HepG2 (cell line): ENCODE results near the gene LAX1. TPM values are rescaled to one million over a fixed set of nuclear protein-coding genes. Genes with fewer than 3 reads are reported as not detected.

Experiments
- ATAC-seq: fragments of 200-7000 bp; cut with Tn5 transposase; 3 replicates; pipeline ENCODE4 v1.9.1; 2020; ENCODE audit warnings: mild to moderate bottlenecking, moderate library complexity
- BruUV-seq: library from RNA; stranded (reverse); fragments of 400-500 nt; replicated peaks from 2 replicates; lab custom pipeline; 2021; lab: Mats Ljungman, UMichigan
- CTCF ChIA-PET: fragments of 300-600 bp; formaldehyde crosslinking; extraction: SDS; loops from one replicate; lab custom pipeline; 2021; ENCODE audit warnings: low total read pairs, inconsistent platforms, low intra/inter-chr PET ratio; lab: Yijun Ruan, JAX
- POLR2A ChIA-PET: fragments of 350-600 bp; sonication (Branson Sonifier 250); formaldehyde crosslinking; loops from one replicate; lab custom pipeline; 2020; ENCODE audit warnings: antibody characterized with exemption, inconsistent platforms; lab: Yijun Ruan, JAX
- DNase-seq: peaks from one replicate; pipeline ENCODE4 v3.0.0-alpha.2; 2015; ENCODE audit warnings: low spot score
- FAIRE-seq: peaks from 3 replicates; lab custom pipeline; 2011; peaks lifted over from hg19 to GRCh38; lab: Jason Lieb, UNC
- H2AFZ ChIP-seq: one replicate; pipeline ENCODE4 v1.6.1; 2011; ENCODE audit warnings: low read length, inconsistent platforms
- H3K27ac ChIP-seq: fragments of 300-600 bp; 3 replicates; pipeline ENCODE4 v1.8.0; 2011; ENCODE audit warnings: mixed run types, mild to moderate bottlenecking, mixed read lengths, low read length, inconsistent platforms; ENCODE audit not compliant: insufficient read depth; ENCODE audit errors: extremely low read length
- H3K27me3 ChIP-seq, 2 experiments: fragments of 200-600 bp in 1 of 2; 2 replicates in 1 of 2; 3 replicates in 1 of 2; pipeline versions ENCODE4 v1.6.0 to v1.8.0; 2011; ENCODE audit warnings: low read length in 2 of 2, mild to moderate bottlenecking in 2 of 2, moderate library complexity in 2 of 2, inconsistent platforms in 1 of 2; ENCODE audit not compliant: insufficient read depth in 2 of 2, control insufficient read depth in 1 of 2
- H3K36me3 ChIP-seq, 2 experiments: fragments of 200-600 bp in 1 of 2; replicated peaks in 1 of 2; 2 replicates in 1 of 2; 3 replicates in 1 of 2; pipeline versions ENCODE4 v1.5.1 to v1.8.0; 2011; ENCODE audit warnings: low read length in 2 of 2, inconsistent platforms in 1 of 2; ENCODE audit not compliant: insufficient read depth in 2 of 2, control insufficient read depth in 1 of 2
- H3K4me1 ChIP-seq: 2 replicates; pipeline ENCODE4 v1.5.1; 2012; ENCODE audit warnings: low read length, inconsistent platforms; ENCODE audit not compliant: insufficient read depth
- H3K4me2 ChIP-seq: 2 replicates; pipeline ENCODE4 v1.6.0; 2011; ENCODE audit warnings: low read depth, low read length, inconsistent platforms
- H3K4me3 ChIP-seq, 3 experiments: fragments of 200-600 bp in 1 of 3; sonication (generic), shearing (Covaris generic) in 1 of 3; replicated peaks in 1 of 3; 2 replicates each; pipeline ENCODE4 v1.5.1; 2011 to 2016; ENCODE audit warnings: low read length in 3 of 3, inconsistent platforms in 2 of 3, low read depth in 2 of 3, mild to moderate bottlenecking in 2 of 3, control low read depth in 1 of 3, mixed read lengths in 1 of 3; ENCODE audit not compliant: insufficient read depth in 1 of 3
- H3K79me2 ChIP-seq: one replicate; pipeline ENCODE4 v1.6.1; 2011; ENCODE audit warnings: low read length, inconsistent platforms; ENCODE audit not compliant: insufficient read depth
- H3K9ac ChIP-seq: 2 replicates; pipeline ENCODE4 v1.6.0; 2011; ENCODE audit warnings: mild to moderate bottlenecking, low read depth, low read length, inconsistent platforms; ENCODE audit not compliant: insufficient read depth
- H3K9me3 ChIP-seq: 2 replicates; pipeline ENCODE4 v1.5.1; 2012; ENCODE audit warnings: mild to moderate bottlenecking, low read length
- H4K20me1 ChIP-seq: 2 replicates; pipeline ENCODE4 v1.6.0; 2011; ENCODE audit warnings: inconsistent platforms, mild to moderate bottlenecking, low read length, moderate library complexity; ENCODE audit not compliant: insufficient read depth
- E2F2 ChIP-seq: sonication (generic); formaldehyde crosslinking; IDR thresholded peaks from 2 replicates; pipeline ENCODE4 v1.4.0; 2020; ENCODE audit warnings: missing genetic modification reagents, borderline replicate concordance
- FOXA1 ChIP-seq, 2 experiments: fragments of 450-650 bp in 1 of 2; sonication (generic) in 1 of 2; formaldehyde crosslinking in 1 of 2; IDR thresholded peaks; 2 replicates each; pipeline versions ENCODE4 v1.4.0 to v1.6.1; 2016 to 2020; ENCODE audit warnings: missing genetic modification reagents in 1 of 2
- GFI1 ChIP-seq: sonication (generic); formaldehyde crosslinking; IDR thresholded peaks from 2 replicates; pipeline ENCODE4 v1.5.0; 2020; ENCODE audit warnings: missing genetic modification reagents, mild to moderate bottlenecking, borderline replicate concordance
- HES4 ChIP-seq: sonication (generic); formaldehyde crosslinking; IDR thresholded peaks from 2 replicates; pipeline ENCODE4 v1.9.0; 2021; ENCODE audit warnings: mild to moderate bottlenecking, missing genetic modification reagents, borderline replicate concordance
- NCOA5 ChIP-seq: sonication (generic); formaldehyde crosslinking; IDR thresholded peaks from 2 replicates; pipeline ENCODE4 v1.4.0; 2020; ENCODE audit warnings: missing genetic modification reagents
- POLR2G ChIP-seq: fragments of 200-400 bp; formaldehyde crosslinking; IDR thresholded peaks from 2 replicates; pipeline ENCODE4 v1.6.1; 2018; ENCODE audit warnings: mild to moderate bottlenecking, low read depth, low read length, moderate library complexity
- RFX1 ChIP-seq: fragments of 450-650 bp; IDR thresholded peaks from 2 replicates; pipeline ENCODE4 v1.6.1; 2017
- TMF1 ChIP-seq: sonication (generic); formaldehyde crosslinking; IDR thresholded peaks from 2 replicates; pipeline ENCODE4 v1.8.1; 2022; ENCODE audit warnings: low read depth, missing genetic modification reagents
- TOE1 ChIP-seq: sonication (generic); formaldehyde crosslinking; IDR thresholded peaks from 2 replicates; pipeline ENCODE4 v1.4.0; 2020; ENCODE audit warnings: mild to moderate bottlenecking, missing genetic modification reagents
- ZMYM2 ChIP-seq: sonication (generic); formaldehyde crosslinking; IDR thresholded peaks from 2 replicates; pipeline ENCODE4 v1.8.0; 2022; ENCODE audit warnings: mild to moderate bottlenecking, missing genetic modification reagents
- ZNF550 ChIP-seq: sonication (generic); formaldehyde crosslinking; IDR thresholded peaks from 2 replicates; pipeline ENCODE4 v1.4.0; 2020; ENCODE audit warnings: mild to moderate bottlenecking, missing genetic modification reagents, borderline replicate concordance
- WGBS: methylation state at CpG from one replicate; pipeline ENCODE4 v1.1.6; 2017; ENCODE audit warnings: low lambda C conversion rate; 5-methylcytosine and 5-hydroxymethylcytosine counted together
- in situ Hi-C: cut with HindIII; loops from 2 replicates; pipeline ENCODE4 v1.10.0; 2017; ENCODE audit warnings: low pct_unique_long_range_greater_than_20kb; ENCODE audit not compliant: extremely low pct_ligation_motif_present
- intact Hi-C: fragments of 100-400 bp; cut with micrococcal nuclease; formaldehyde crosslinking; loops from one replicate; pipeline ENCODE4 v1.10.0; 2022; ENCODE audit not compliant: unreplicated experiment
- polyA plus RNA-seq, 8 experiments: library from polyadenylated mRNA; depleted of rRNA in 3 of 8; stranded (reverse) in 7 of 8; unstranded in 1 of 8; fragments of >200 nt; fragmentation: Illumina TruSeq in 4 of 8; extraction: Trizol in 4 of 8; gene quantifications; 2 replicates each; pipeline versions ENCODE4 v1.2.1 to v1.2.3, GENCODE V29; 2011 to 2016; ENCODE audit warnings: low read depth in 4 of 8, missing spikeins in 1 of 8, mixed read lengths in 1 of 8; ENCODE audit not compliant: insufficient read depth in 1 of 8
- total RNA-seq, 5 experiments: library from RNA; depleted of rRNA; stranded (reverse); fragments of >200 nt; fragmentation: Illumina TruSeq; extraction: Trizol; gene quantifications; 2 replicates each; pipeline ENCODE4 v1.2.3, GENCODE V29; 2016; ENCODE audit warnings: low read depth in 1 of 5
- TF ChIP-seq, protein P1 (sequence below): sonication (generic); formaldehyde crosslinking; IDR thresholded peaks from 2 replicates; pipeline ENCODE4 v1.4.0; 2020; ENCODE audit warnings: missing genetic modification reagents, borderline replicate concordance

The LAX1 gene
- total and polyA plus RNA-seq, 2 of the 13 experiments (the other 11 are each of a cell fraction or from before 2014, with no cell fraction given): not detected

DNA sequence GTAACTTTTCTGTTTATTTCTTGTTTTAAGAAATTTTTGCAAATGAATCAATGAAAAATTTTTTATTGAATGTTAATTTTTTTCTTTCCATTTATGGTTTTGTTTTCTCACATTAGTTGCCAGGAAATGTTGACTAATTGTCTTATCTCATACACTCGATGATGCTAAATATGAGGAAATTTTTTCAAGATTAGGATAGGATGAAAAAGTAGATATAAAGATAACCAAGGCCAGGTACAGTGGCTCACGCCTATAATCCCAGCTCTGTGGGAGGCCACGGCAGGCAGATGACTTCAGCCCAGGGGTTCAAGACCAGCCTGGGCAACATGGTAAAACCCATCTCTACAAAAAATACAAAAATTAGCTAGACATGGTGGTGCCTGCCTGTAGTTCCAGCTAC lies 12.6 kb downstream of the LAX1 start (continued):
- TF ChIP-seq FOXA1 (IDR thresholded peaks at IDR 0.05) (no peak), FOXA1 (CRISPR knock-in tag; IDR thresholded peaks at IDR 0.05) (no peak), ZMYM2 (CRISPR knock-in tag) (no peak)

- DNase-seq: no peak
- no peaks in the 10 kb centered on the region for H3K4me1 ChIP-seq
- in situ Hi-C loops (no loop called here), intact Hi-C loops (no loop called here)
- no peak overlapping the region for H3K27ac ChIP-seq
- H3K9me3 ChIP-seq: no peaks in the 10 kb centered on the region
- no peak overlapping the region for H3K4me2 ChIP-seq
- H3K27me3 ChIP-seq: no peaks in the 10 kb centered on the region; a peak in 1 of 5 replicates
- WGBS: 66% methylated on average over 3 of the region's 3 CpGs
- no peaks in the 10 kb centered on the region for H3K36me3 ChIP-seq
- no peaks in the 10 kb centered on the region for H4K20me1 ChIP-seq
- TF ChIP-seq TMF1 (CRISPR knock-in tag): no peak
- TF ChIP-seq, all 625 proteins: peak for 0
- Histone ChIP-seq H3K9ac (no peak overlapping the region), H3K79me2 (no peaks in the 10 kb centered on the region), H2AFZ (no peak overlapping the region), H3K4me3 (no peak overlapping the region)
- no peak for ATAC-seq
- POLR2A ChIA-PET: no interaction called here
- BruUV-seq: no TSS peak
- FAIRE-seq: no peak
- CTCF ChIA-PET: no interaction called here
These were observed 13.2 kb downstream of the LAX1 start for GRCh38 chr1:203778146-203778545.

- no peak for FAIRE-seq
- WGBS: 73% methylated on average over 4 of the region's 4 CpGs
- no peaks in the 10 kb centered on the region; a peak in 1 of 5 replicates for H3K27me3 ChIP-seq
- TF ChIP-seq, protein P1, sequence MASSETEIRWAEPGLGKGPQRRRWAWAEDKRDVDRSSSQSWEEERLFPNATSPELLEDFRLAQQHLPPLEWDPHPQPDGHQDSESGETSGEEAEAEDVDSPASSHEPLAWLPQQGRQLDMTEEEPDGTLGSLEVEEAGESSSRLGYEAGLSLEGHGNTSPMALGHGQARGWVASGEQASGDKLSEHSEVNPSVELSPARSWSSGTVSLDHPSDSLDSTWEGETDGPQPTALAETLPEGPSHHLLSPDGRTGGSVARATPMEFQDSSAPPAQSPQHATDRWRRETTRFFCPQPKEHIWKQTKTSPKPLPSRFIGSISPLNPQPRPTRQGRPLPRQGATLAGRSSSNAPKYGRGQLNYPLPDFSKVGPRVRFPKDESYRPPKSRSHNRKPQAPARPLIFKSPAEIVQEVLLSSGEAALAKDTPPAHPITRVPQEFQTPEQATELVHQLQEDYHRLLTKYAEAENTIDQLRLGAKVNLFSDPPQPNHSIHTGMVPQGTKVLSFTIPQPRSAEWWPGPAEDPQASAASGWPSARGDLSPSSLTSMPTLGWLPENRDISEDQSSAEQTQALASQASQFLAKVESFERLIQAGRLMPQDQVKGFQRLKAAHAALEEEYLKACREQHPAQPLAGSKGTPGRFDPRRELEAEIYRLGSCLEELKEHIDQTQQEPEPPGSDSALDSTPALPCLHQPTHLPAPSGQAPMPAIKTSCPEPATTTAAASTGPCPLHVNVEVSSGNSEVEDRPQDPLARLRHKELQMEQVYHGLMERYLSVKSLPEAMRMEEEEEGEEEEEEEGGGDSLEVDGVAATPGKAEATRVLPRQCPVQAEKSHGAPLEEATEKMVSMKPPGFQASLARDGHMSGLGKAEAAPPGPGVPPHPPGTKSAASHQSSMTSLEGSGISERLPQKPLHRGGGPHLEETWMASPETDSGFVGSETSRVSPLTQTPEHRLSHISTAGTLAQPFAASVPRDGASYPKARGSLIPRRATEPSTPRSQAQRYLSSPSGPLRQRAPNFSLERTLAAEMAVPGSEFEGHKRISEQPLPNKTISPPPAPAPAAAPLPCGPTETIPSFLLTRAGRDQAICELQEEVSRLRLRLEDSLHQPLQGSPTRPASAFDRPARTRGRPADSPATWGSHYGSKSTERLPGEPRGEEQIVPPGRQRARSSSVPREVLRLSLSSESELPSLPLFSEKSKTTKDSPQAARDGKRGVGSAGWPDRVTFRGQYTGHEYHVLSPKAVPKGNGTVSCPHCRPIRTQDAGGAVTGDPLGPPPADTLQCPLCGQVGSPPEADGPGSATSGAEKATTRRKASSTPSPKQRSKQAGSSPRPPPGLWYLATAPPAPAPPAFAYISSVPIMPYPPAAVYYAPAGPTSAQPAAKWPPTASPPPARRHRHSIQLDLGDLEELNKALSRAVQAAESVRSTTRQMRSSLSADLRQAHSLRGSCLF: no peak
- TF ChIP-seq HES4 (CRISPR knock-in tag) (no peak), NCOA5 (CRISPR knock-in tag) (no peak), GFI1 (CRISPR knock-in tag) (no peak), E2F2 (CRISPR knock-in tag) (no peak), POLR2G (no peak), RFX1 (no peak), TOE1 (CRISPR knock-in tag) (no peak), ZNF550 (no peak)
These were observed 13.8 kb downstream of the LAX1 start for GRCh38 chr1:203778789-203779188.

More at GRCh38 chr1:203778789-203779188, 13.8 kb downstream of the LAX1 start:
- H2AFZ ChIP-seq: no peak overlapping the region
- no peak overlapping the region for H3K27ac ChIP-seq
- no peaks in the 10 kb centered on the region for H3K9me3 ChIP-seq
- H3K9ac ChIP-seq: no peak overlapping the region
- DNase-seq: no peak
- no peak for ATAC-seq
- ChIA-PET CTCF (no interaction called here), POLR2A (no interaction called here)
- H3K4me1 ChIP-seq: no peaks in the 10 kb centered on the region
- no peak overlapping the region for H3K4me2 ChIP-seq
- no TSS peak for BruUV-seq
- H3K36me3 ChIP-seq: no peaks in the 10 kb centered on the region
- no peaks in the 10 kb centered on the region for H3K79me2 ChIP-seq
- in situ Hi-C loops (no loop called here), intact Hi-C loops (no loop called here)
- no peaks in the 10 kb centered on the region for H4K20me1 ChIP-seq
- no peak overlapping the region for H3K4me3 ChIP-seq
